HuH-7.5 (cell line): ENCODE results near the gene PRAME.
"Not testable (repeated sequence)": the region's sequence is repeated elsewhere in the genome, so short reads cannot be mapped to it uniquely, and the experiment has no call there.

ENCODE experiments used
- DNase-seq: peaks from one replicate; pipeline ENCODE4 v3.0.0; 2011; ENCODE audit warnings: low spot score

Gene PRAME

GRCh38 chr22:22558972-22559603 lies at the start of gene PRAME:
Gene PRAME (minus strand): TSS chr22:22559265. CDS start chr22:22556832, 2,433 bp downstream.
- peak; percentile 92 for DNase-seq

GRCh38 chr22:22608022-22608421 lies 49.0 kb upstream of the PRAME start:
- DNase-seq, result not testable (repeated sequence)

GRCh38 chr22:22605074-22605404 lies 46.0 kb upstream of the PRAME start:
- DNase-seq, result no peak

GRCh38 chr22:22604326-22605073 lies 45.4 kb upstream of the PRAME start:
- DNase-seq, result no peak

- DNase-seq, result no peak
Measured at GRCh38 chr22:22603470-22603947, 44.4 kb upstream of the PRAME start.

GRCh38 chr22:22600531-22601261 lies 41.6 kb upstream of the PRAME start:
- DNase-seq, result no peak

GRCh38 chr22:22599248-22599647 lies 40.2 kb upstream of the PRAME start:
- no peak for DNase-seq

GRCh38 chr22:22598144-22598543 lies 39.1 kb upstream of the PRAME start:
- DNase-seq, result no peak

- no peak for DNase-seq
Measured at GRCh38 chr22:22595001-22595835, 36.2 kb upstream of the PRAME start.

GRCh38 chr22:22593964-22594656 lies 35.0 kb upstream of the PRAME start:
- peak; percentile 23 for DNase-seq

- DNase-seq, result no peak
Measured at GRCh38 chr22:22593250-22593649, 34.2 kb upstream of the PRAME start.

GRCh38 chr22:22591348-22592299 lies 32.6 kb upstream of the PRAME start:
- DNase-seq, result no peak

GRCh38 chr22:22590136-22590891 lies 31.2 kb upstream of the PRAME start:
- no peak for DNase-seq

- no peak for DNase-seq
Measured at GRCh38 chr22:22588485-22589164, 29.6 kb upstream of the PRAME start.

GRCh38 chr22:22587577-22588188 lies 28.6 kb upstream of the PRAME start:
- DNase-seq, result no peak

- no peak for DNase-seq
Measured at GRCh38 chr22:22584722-22585121, 25.7 kb upstream of the PRAME start.

GRCh38 chr22:22583030-22583429 lies 24.0 kb upstream of the PRAME start:
- no peak for DNase-seq

GRCh38 chr22:22581524-22581923 lies 22.5 kb upstream of the PRAME start:
- DNase-seq, result not testable (repeated sequence)
